HepG2 (cell line): ENCODE data around the gene RERE. TPM values are rescaled to one million over a fixed set of nuclear protein-coding genes. Genes with fewer than 3 reads are reported as not detected.

Experiments
- ATAC-seq: fragments of 200-7000 bp; cut with Tn5 transposase; 3 replicates; pipeline ENCODE4 v1.9.1; 2020; ENCODE audit warnings: mild to moderate bottlenecking, moderate library complexity
- BruUV-seq: library from RNA; stranded (reverse); fragments of 400-500 nt; replicated peaks from 2 replicates; lab custom pipeline; 2021; lab: Mats Ljungman, UMichigan
- CTCF ChIA-PET: fragments of 300-600 bp; formaldehyde crosslinking; extraction: SDS; loops from one replicate; lab custom pipeline; 2021; ENCODE audit warnings: low total read pairs, inconsistent platforms, low intra/inter-chr PET ratio; lab: Yijun Ruan, JAX
- POLR2A ChIA-PET: fragments of 350-600 bp; sonication (Branson Sonifier 250); formaldehyde crosslinking; loops from one replicate; lab custom pipeline; 2020; ENCODE audit warnings: antibody characterized with exemption, inconsistent platforms; lab: Yijun Ruan, JAX
- DNase-seq: peaks from one replicate; pipeline ENCODE4 v3.0.0-alpha.2; 2015; ENCODE audit warnings: low spot score
- FAIRE-seq: peaks from 3 replicates; lab custom pipeline; 2011; peaks lifted over from hg19 to GRCh38; lab: Jason Lieb, UNC
- H2AFZ ChIP-seq: one replicate; pipeline ENCODE4 v1.6.1; 2011; ENCODE audit warnings: low read length, inconsistent platforms
- H3K27ac ChIP-seq: fragments of 300-600 bp; 3 replicates; pipeline ENCODE4 v1.8.0; 2011; ENCODE audit warnings: mixed run types, mild to moderate bottlenecking, mixed read lengths, low read length, inconsistent platforms; ENCODE audit not compliant: insufficient read depth; ENCODE audit errors: extremely low read length
- H3K27me3 ChIP-seq, 2 experiments: fragments of 200-600 bp in 1 of 2; 2 replicates in 1 of 2; 3 replicates in 1 of 2; pipeline versions ENCODE4 v1.6.0 to v1.8.0; 2011; ENCODE audit warnings: low read length in 2 of 2, mild to moderate bottlenecking in 2 of 2, moderate library complexity in 2 of 2, inconsistent platforms in 1 of 2; ENCODE audit not compliant: insufficient read depth in 2 of 2, control insufficient read depth in 1 of 2
- H3K36me3 ChIP-seq, 2 experiments: fragments of 200-600 bp in 1 of 2; replicated peaks in 1 of 2; 2 replicates in 1 of 2; 3 replicates in 1 of 2; pipeline versions ENCODE4 v1.5.1 to v1.8.0; 2011; ENCODE audit warnings: low read length in 2 of 2, inconsistent platforms in 1 of 2; ENCODE audit not compliant: insufficient read depth in 2 of 2, control insufficient read depth in 1 of 2
- H3K4me1 ChIP-seq: 2 replicates; pipeline ENCODE4 v1.5.1; 2012; ENCODE audit warnings: low read length, inconsistent platforms; ENCODE audit not compliant: insufficient read depth
- H3K4me2 ChIP-seq: 2 replicates; pipeline ENCODE4 v1.6.0; 2011; ENCODE audit warnings: low read depth, low read length, inconsistent platforms
- H3K4me3 ChIP-seq, 3 experiments: fragments of 200-600 bp in 1 of 3; sonication (generic), shearing (Covaris generic) in 1 of 3; replicated peaks in 1 of 3; 2 replicates each; pipeline ENCODE4 v1.5.1; 2011 to 2016; ENCODE audit warnings: low read length in 3 of 3, inconsistent platforms in 2 of 3, low read depth in 2 of 3, mild to moderate bottlenecking in 2 of 3, control low read depth in 1 of 3, mixed read lengths in 1 of 3; ENCODE audit not compliant: insufficient read depth in 1 of 3
- H3K79me2 ChIP-seq: one replicate; pipeline ENCODE4 v1.6.1; 2011; ENCODE audit warnings: low read length, inconsistent platforms; ENCODE audit not compliant: insufficient read depth
- H3K9ac ChIP-seq: 2 replicates; pipeline ENCODE4 v1.6.0; 2011; ENCODE audit warnings: mild to moderate bottlenecking, low read depth, low read length, inconsistent platforms; ENCODE audit not compliant: insufficient read depth
- H3K9me3 ChIP-seq: 2 replicates; pipeline ENCODE4 v1.5.1; 2012; ENCODE audit warnings: mild to moderate bottlenecking, low read length
- H4K20me1 ChIP-seq: 2 replicates; pipeline ENCODE4 v1.6.0; 2011; ENCODE audit warnings: inconsistent platforms, mild to moderate bottlenecking, low read length, moderate library complexity; ENCODE audit not compliant: insufficient read depth
- AFF4 ChIP-seq: sonication (generic); formaldehyde crosslinking; IDR thresholded peaks from 2 replicates; pipeline ENCODE4 v1.4.0; 2020; ENCODE audit warnings: missing genetic modification reagents
- CBX5 ChIP-seq: sonication (generic); formaldehyde crosslinking; IDR thresholded peaks from 2 replicates; pipeline ENCODE4 v1.4.0; 2020; ENCODE audit warnings: missing genetic modification reagents, borderline replicate concordance
- CEBPG ChIP-seq: IDR thresholded peaks from 2 replicates; pipeline ENCODE4 v1.6.1; 2016
- KDM5B ChIP-seq: sonication (generic); formaldehyde crosslinking; IDR thresholded peaks from 2 replicates; pipeline ENCODE4 v1.4.0; 2020; ENCODE audit warnings: missing genetic modification reagents, mild to moderate bottlenecking, borderline replicate concordance
- NR1H2 ChIP-seq: sonication (generic); formaldehyde crosslinking; IDR thresholded peaks from 2 replicates; pipeline ENCODE4 v1.8.1; 2022; ENCODE audit warnings: low read depth, missing genetic modification reagents, borderline replicate concordance
- NR2C2 ChIP-seq: sonication (generic); formaldehyde crosslinking; IDR thresholded peaks from 2 replicates; pipeline ENCODE4 v1.4.0; 2020; ENCODE audit warnings: missing genetic modification reagents, mild to moderate bottlenecking, moderate library complexity, borderline replicate concordance
- SAFB2 ChIP-seq: sonication (generic); formaldehyde crosslinking; IDR thresholded peaks from 2 replicates; pipeline ENCODE4 v1.5.1; 2020; ENCODE audit warnings: missing genetic modification reagents, low read depth, mild to moderate bottlenecking, borderline replicate concordance
- ZNF3 ChIP-seq: IDR thresholded peaks from 2 replicates; pipeline ENCODE4 v1.7.0; 2017; ENCODE audit warnings: inconsistent platforms
- ZNF432 ChIP-seq: sonication (generic); formaldehyde crosslinking; IDR thresholded peaks from 2 replicates; pipeline ENCODE4 v1.5.0; 2020; ENCODE audit warnings: missing genetic modification reagents, mild to moderate bottlenecking, borderline replicate concordance
- ZNF644 ChIP-seq: IDR thresholded peaks from 2 replicates; pipeline ENCODE4 v1.6.1; 2016; ENCODE audit warnings: low read depth
- ZNF850 ChIP-seq: sonication (generic); formaldehyde crosslinking; conservative IDR thresholded peaks from 2 replicates; pipeline ENCODE4 v1.9.0; 2021; ENCODE audit warnings: mild to moderate bottlenecking, missing genetic modification reagents
- WGBS: methylation state at CpG from one replicate; pipeline ENCODE4 v1.1.6; 2017; ENCODE audit warnings: low lambda C conversion rate; 5-methylcytosine and 5-hydroxymethylcytosine counted together
- in situ Hi-C: cut with HindIII; loops from 2 replicates; pipeline ENCODE4 v1.10.0; 2017; ENCODE audit warnings: low pct_unique_long_range_greater_than_20kb; ENCODE audit not compliant: extremely low pct_ligation_motif_present
- intact Hi-C: fragments of 100-400 bp; cut with micrococcal nuclease; formaldehyde crosslinking; loops from one replicate; pipeline ENCODE4 v1.10.0; 2022; ENCODE audit not compliant: unreplicated experiment
- polyA plus RNA-seq, 8 experiments: library from polyadenylated mRNA; depleted of rRNA in 3 of 8; stranded (reverse) in 7 of 8; unstranded in 1 of 8; fragments of >200 nt; fragmentation: Illumina TruSeq in 4 of 8; extraction: Trizol in 4 of 8; gene quantifications; 2 replicates each; pipeline versions ENCODE4 v1.2.1 to v1.2.3, GENCODE V29; 2011 to 2016; ENCODE audit warnings: low read depth in 4 of 8, missing spikeins in 1 of 8, mixed read lengths in 1 of 8; ENCODE audit not compliant: insufficient read depth in 1 of 8
- total RNA-seq, 5 experiments: library from RNA; depleted of rRNA; stranded (reverse); fragments of >200 nt; fragmentation: Illumina TruSeq; extraction: Trizol; gene quantifications; 2 replicates each; pipeline ENCODE4 v1.2.3, GENCODE V29; 2016; ENCODE audit warnings: low read depth in 1 of 5

Gene RERE
- total and polyA plus RNA-seq, 2 of the 13 experiments (the other 11 are each of a cell fraction or from before 2014, with no cell fraction given) = 18.3 to 21.9 TPM

- H3K4me2 ChIP-seq = no peak overlapping the region
- ChIA-PET POLR2A (no interaction called here), CTCF (no interaction called here)
- BruUV-seq = no TSS peak
- FAIRE-seq (no peak), DNase-seq (no peak), ATAC-seq (no peak)
- no peak overlapping the region for H3K4me3 ChIP-seq
- peaks cover 26% of the 10 kb centered on the region for H3K4me1 ChIP-seq
- no peak overlapping the region for H2AFZ ChIP-seq
- intact Hi-C loops (no loop called here), in situ Hi-C loops (no loop called here)
- no peak for TF ChIP-seq ZNF3
- TF ChIP-seq KDM5B (CRISPR knock-in tag) = no peak
- no peak for TF ChIP-seq CBX5 (CRISPR knock-in tag)
- no peak for TF ChIP-seq NR1H2
- TF ChIP-seq ZNF432 (CRISPR knock-in tag) = no peak
- no peak for TF ChIP-seq ZNF644 (CRISPR knock-in tag)
- TF ChIP-seq NR2C2 (CRISPR knock-in tag) = no peak
- TF ChIP-seq SAFB2 (CRISPR knock-in tag) = no peak
- TF ChIP-seq AFF4 (CRISPR knock-in tag) = no peak
- TF ChIP-seq ZNF850 (CRISPR knock-in tag) = no peak
- no peak for TF ChIP-seq CEBPG (CRISPR knock-in tag)
- H3K9ac ChIP-seq = no peak overlapping the region
- peaks cover 1% of the 10 kb centered on the region for H4K20me1 ChIP-seq
- H3K79me2 ChIP-seq = peaks cover 13% of the 10 kb centered on the region
- no peak overlapping the region for H3K27ac ChIP-seq
- over 99% methylated on average over 3 of the region's 3 CpGs for WGBS
- H3K36me3 ChIP-seq = peaks cover 16 to 44% of the 10 kb centered on the region in 2 experiments
- H3K9me3 ChIP-seq = no peaks in the 10 kb centered on the region
- no peaks in the 10 kb centered on the region for H3K27me3 ChIP-seq
These were observed 277.0 kb downstream of the RERE start for GRCh38 chr1:8540261-8540941.
